ENCODE results near the gene LAGE3. TPM values are rescaled to one million over a fixed set of nuclear protein-coding genes. Genes with fewer than 3 reads are reported as not detected.

The LAGE3 gene
- total RNA-seq, 1 donor from 2014 or later = 15.3 TPM

DNA sequence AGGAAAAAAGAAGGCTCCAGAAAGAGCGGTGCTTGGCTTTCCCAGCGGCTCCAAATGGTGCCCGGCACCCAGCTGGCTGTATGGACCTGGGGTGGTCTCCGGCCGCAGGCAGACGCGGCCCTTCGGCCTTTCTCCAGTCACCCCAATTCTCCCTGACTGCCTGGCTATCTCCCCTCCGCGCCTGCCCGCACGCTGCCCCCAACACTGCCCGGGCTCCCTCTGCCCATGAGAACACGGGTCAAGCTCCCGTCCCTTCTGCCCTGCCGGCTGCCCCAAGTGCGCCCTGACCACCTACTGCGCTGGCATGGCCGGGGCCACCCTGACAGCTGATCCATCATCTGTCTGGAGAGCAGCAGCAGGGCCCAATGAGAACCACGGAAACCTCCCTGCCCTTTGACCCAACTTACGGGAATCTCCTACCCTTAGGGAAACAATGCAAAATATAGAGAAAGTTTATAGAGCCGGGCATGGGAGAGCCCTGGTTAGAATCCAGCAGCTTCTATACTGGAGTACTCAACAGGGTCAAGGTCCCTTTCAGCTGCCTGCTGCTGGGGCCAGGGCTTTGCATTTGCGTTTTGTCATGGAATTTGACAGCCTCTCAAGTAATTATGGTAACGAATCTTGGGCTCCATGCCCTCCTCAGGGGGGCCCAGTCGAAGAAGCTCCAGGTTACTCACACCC lies 38.2 kb upstream of the LAGE3 start:
- H3K4me1 Mint-ChIP-seq = peaks cover 20% of the 10 kb centered on the region
- H3K9me3 Mint-ChIP-seq = peaks cover 10% of the 10 kb centered on the region
- peaks cover 5% of the 10 kb centered on the region for H3K36me3 Mint-ChIP-seq
- no peaks in the 10 kb centered on the region for H3K27me3 Mint-ChIP-seq (ENCODE audit: low read depth)
- H3K27ac Mint-ChIP-seq = peak overlapping the region; percentile 98
- DNase-seq (ENCODE audit: low spot score in 2 of 2, unreplicated experiment in 2 of 2) = no peak
- TF ChIP-seq, protein P1, sequence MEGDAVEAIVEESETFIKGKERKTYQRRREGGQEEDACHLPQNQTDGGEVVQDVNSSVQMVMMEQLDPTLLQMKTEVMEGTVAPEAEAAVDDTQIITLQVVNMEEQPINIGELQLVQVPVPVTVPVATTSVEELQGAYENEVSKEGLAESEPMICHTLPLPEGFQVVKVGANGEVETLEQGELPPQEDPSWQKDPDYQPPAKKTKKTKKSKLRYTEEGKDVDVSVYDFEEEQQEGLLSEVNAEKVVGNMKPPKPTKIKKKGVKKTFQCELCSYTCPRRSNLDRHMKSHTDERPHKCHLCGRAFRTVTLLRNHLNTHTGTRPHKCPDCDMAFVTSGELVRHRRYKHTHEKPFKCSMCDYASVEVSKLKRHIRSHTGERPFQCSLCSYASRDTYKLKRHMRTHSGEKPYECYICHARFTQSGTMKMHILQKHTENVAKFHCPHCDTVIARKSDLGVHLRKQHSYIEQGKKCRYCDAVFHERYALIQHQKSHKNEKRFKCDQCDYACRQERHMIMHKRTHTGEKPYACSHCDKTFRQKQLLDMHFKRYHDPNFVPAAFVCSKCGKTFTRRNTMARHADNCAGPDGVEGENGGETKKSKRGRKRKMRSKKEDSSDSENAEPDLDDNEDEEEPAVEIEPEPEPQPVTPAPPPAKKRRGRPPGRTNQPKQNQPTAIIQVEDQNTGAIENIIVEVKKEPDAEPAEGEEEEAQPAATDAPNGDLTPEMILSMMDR (IDR thresholded peaks at IDR 0.05; ENCODE audit: unreplicated experiment) = no peak
- H3K4me3 Mint-ChIP-seq = peak overlapping the region; percentile 67

DNA sequence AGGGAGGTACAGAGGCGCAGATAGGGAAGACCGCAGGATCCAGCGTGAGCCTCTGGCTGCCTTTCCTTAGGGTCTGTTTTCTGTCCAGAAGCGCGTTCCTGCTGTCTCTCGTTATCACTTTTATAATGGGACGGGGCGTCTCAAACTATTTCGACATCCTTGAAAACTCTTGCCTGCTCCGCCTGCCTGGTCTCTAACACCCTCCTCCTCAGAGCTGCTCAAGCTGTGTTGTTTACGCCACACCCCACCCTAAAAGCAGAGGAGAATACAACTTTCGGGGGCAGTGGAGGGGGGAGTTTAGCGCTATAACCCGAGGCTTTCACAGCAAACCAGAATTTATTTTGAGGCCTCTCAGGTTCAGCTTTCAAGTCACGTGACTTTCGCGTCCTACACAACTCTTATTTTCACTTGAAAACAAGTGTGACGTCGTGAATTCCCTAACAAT lies 37.6 kb upstream of the LAGE3 start:
- Mint-ChIP-seq H3K27me3 (ENCODE audit: low read depth) (no peaks in the 10 kb centered on the region), H3K4me3 (peak overlapping the region; percentile 67), H3K27ac (peak overlapping the region; percentile 98), H3K9me3 (peaks cover 10% of the 10 kb centered on the region), H3K36me3 (peaks cover 5% of the 10 kb centered on the region), H3K4me1 (peaks cover 20% of the 10 kb centered on the region)
- DNase-seq (ENCODE audit: low spot score in 2 of 2, unreplicated experiment in 2 of 2) = peak in 1 of 2 experiments; percentile 62
- TF ChIP-seq, protein P1 (IDR thresholded peaks at IDR 0.05; ENCODE audit: unreplicated experiment) = no peak

DNA sequence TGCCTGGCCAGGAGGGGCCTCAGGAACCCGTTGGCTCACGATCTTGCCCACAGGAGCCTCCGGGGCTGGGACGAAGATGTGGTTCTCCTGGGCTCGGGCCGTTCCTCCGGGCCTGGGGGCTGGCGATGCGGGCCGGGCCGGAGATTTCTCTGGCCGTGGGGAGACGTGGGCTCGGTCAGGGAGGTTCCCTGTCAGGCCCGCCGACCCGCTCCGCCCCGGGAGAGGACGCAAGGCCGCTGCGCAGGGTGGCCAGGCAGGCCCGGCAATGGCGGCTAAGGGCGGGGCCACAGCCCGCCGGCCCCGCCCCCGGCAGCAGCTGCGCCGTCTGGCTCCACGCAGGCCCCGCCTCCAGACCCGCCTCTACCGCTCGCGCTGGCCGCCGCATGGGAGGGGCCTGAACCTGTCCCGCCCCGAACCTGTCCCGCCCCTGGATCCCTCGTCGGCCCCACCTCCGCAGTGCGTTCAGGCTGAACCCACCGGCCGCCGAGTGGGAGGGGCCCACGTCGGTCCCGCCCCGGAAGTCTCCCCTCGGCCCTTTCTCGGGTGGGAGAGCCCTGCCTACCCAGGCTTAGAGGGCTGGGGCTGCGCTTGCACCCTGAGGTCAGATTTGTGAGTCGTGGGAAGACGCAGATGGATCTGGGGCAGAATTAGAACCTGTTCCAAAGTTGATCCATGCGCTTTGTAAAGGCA lies 37.0 kb upstream of the LAGE3 start, which contains the start of gene FAM3A:
Gene FAM3A, minus strand, starts transcription at position 267 of the 690 bp plus-strand sequence. CDS start 460 bp downstream, outside the sequence.
- H3K27me3 Mint-ChIP-seq (ENCODE audit: low read depth) = no peaks in the 10 kb centered on the region
- TF ChIP-seq, protein P1 (IDR thresholded peaks at IDR 0.05; ENCODE audit: unreplicated experiment) = no peak
- peaks cover 20% of the 10 kb centered on the region for H3K4me1 Mint-ChIP-seq
- DNase-seq (ENCODE audit: low spot score in 2 of 2, unreplicated experiment in 2 of 2) = peak; percentile 87 to 90
- H3K27ac Mint-ChIP-seq = peak within 1 kb of the TSS; percentile 98
- peaks cover 5% of the 10 kb centered on the region for H3K36me3 Mint-ChIP-seq
- peak within 1 kb of the TSS; percentile 69 for H3K4me3 Mint-ChIP-seq
- H3K9me3 Mint-ChIP-seq = peaks cover 10% of the 10 kb centered on the region

DNA sequence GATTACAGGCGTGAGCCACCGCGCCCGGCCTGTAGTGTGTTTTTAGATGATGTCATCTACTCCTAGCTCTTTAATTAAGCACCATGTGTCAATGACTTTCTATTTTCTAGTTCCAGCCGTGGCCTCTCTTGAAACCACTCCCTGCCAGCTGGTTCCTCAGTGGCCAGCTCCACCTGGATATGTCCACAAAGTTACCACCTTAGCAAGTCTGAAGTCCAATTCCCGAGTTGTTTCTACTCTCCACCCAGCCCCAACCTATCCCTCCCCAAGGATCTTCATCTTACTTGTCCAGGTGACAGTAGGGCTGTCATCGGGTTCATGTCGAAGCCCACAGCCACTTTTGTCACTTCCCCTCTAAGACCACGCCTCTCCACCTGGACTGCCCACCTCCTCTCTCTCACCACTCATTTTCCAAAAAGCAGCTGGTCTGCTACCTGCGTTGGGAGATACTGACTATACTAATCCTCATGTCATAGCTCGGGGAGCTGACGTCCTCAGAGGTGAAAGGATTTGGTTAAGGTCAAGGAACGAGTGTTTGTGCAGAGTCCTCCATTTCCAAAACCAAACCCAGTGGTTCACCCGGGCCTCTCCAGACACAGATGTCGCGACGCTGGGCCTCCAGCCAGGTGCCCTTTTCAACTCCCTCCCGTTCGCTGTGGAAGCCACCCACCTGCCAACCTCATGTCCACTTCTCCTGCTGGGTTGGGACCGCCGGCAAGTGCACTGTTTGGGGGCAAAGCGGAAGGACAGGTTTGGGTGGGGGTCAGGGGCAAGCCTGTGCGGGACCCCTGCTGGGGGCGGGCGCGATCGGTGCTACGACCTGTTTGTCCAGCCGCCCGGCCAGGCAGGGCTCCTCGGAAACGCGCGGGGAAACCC lies 36.2 kb upstream of the LAGE3 start:
- Mint-ChIP-seq H3K27me3 (ENCODE audit: low read depth) (no peaks in the 10 kb centered on the region), H3K36me3 (peaks cover 7% of the 10 kb centered on the region), H3K4me1 (peaks cover 20% of the 10 kb centered on the region), H3K9me3 (peaks cover 10% of the 10 kb centered on the region), H3K4me3 (peak overlapping the region; percentile 69), H3K27ac (peak overlapping the region; percentile 86)
- TF ChIP-seq, protein P1 (IDR thresholded peaks at IDR 0.05; ENCODE audit: unreplicated experiment) = no peak
- no peak for DNase-seq (ENCODE audit: low spot score in 2 of 2, unreplicated experiment in 2 of 2)

DNA sequence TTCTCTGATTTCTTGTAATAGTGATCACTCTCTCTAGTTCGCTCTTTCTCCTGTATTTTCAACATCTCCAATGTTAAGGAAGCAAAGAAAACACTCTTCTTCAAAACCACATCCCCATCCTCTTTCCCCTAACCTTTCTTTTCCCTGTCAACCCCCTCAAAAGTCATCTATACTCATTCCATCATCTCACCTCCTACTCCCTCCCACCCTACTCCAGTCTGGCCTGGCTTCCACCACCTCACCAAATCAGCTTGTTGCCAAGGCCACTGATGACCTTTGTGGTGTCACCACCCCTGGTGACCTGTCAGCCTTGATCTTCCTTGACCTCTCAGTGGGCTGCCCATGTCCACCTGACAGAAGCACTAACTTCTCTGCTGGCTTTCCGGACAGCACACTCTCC lies 34.6 kb upstream of the LAGE3 start:
- H3K36me3 Mint-ChIP-seq = peaks cover 17% of the 10 kb centered on the region
- H3K27me3 Mint-ChIP-seq (ENCODE audit: low read depth) = no peaks in the 10 kb centered on the region
- DNase-seq (ENCODE audit: low spot score in 2 of 2, unreplicated experiment in 2 of 2) = no peak
- peaks cover 21% of the 10 kb centered on the region for H3K9me3 Mint-ChIP-seq
- peaks cover 20% of the 10 kb centered on the region for H3K4me1 Mint-ChIP-seq
- peak overlapping the region; percentile 31 for H3K4me3 Mint-ChIP-seq
- peak overlapping the region; percentile 51 for H3K27ac Mint-ChIP-seq
- TF ChIP-seq, protein P1 (IDR thresholded peaks at IDR 0.05; ENCODE audit: unreplicated experiment) = no peak

Data from mesothelial cell of epicardium (in vitro differentiated cells).